ENCODE results near the gene LAMA1.

Gene LAMA1

DNA sequence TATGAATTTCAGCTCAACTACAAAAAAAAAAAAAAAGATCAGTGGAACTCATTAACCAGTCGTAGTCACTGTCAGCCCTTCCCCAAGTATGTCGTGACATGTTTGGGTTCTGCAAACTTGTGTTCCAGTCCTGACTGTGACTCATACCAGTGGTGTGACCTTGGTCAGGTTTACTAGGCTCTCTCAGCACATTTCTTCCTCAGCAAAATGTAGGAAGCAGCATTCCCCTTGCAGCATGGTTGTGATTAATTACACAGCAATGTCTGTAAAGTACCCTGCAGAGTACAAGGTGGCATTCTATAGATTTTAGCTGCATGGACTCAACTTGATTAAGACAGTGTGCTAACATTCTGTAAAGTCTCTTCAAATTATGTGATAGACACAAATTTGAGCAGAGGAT lies 156.9 kb downstream of the LAMA1 start:
- Histone ChIP-seq H3F3A (ENCODE audit: control insufficient read depth, insufficient read depth) (no peaks in the 10 kb centered on the region), H3K9me2 (replicated peaks; ENCODE audit: control insufficient read depth, low read length) (no peaks in the 10 kb centered on the region), H3K79me2 (ENCODE audit: control insufficient read depth, low read length) (no peaks in the 10 kb centered on the region), H3K9me3 (ENCODE audit: control insufficient read depth, insufficient read depth, low read length) (no peaks in the 10 kb centered on the region), H3K27me3 (ENCODE audit: control insufficient read depth, low read length) (no peaks in the 10 kb centered on the region), H3K27ac (ENCODE audit: low read depth, low read length) (no peak overlapping the region), H3K36me3 (ENCODE audit: control insufficient read depth, low read length) (no peaks in the 10 kb centered on the region), H3K4me3 (ENCODE audit: low read length) (no peak overlapping the region), H4K20me1 (ENCODE audit: control insufficient read depth, insufficient read depth, low read depth, low read length) (no peaks in the 10 kb centered on the region), H3K4me2 (ENCODE audit: low read length) (no peak overlapping the region), H3K4me1 (ENCODE audit: control insufficient read depth, low read length) (no peaks in the 10 kb centered on the region)
- TF ChIP-seq, protein P1, sequence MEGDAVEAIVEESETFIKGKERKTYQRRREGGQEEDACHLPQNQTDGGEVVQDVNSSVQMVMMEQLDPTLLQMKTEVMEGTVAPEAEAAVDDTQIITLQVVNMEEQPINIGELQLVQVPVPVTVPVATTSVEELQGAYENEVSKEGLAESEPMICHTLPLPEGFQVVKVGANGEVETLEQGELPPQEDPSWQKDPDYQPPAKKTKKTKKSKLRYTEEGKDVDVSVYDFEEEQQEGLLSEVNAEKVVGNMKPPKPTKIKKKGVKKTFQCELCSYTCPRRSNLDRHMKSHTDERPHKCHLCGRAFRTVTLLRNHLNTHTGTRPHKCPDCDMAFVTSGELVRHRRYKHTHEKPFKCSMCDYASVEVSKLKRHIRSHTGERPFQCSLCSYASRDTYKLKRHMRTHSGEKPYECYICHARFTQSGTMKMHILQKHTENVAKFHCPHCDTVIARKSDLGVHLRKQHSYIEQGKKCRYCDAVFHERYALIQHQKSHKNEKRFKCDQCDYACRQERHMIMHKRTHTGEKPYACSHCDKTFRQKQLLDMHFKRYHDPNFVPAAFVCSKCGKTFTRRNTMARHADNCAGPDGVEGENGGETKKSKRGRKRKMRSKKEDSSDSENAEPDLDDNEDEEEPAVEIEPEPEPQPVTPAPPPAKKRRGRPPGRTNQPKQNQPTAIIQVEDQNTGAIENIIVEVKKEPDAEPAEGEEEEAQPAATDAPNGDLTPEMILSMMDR (IDR thresholded peaks at IDR 0.05; ENCODE audit: low read depth, low read length, poor library complexity, severe bottlenecking): no peak
- no peak for TF ChIP-seq EZH2phosphoT487 (IDR thresholded peaks at IDR 0.05; ENCODE audit: borderline replicate concordance, low read length)

DNA sequence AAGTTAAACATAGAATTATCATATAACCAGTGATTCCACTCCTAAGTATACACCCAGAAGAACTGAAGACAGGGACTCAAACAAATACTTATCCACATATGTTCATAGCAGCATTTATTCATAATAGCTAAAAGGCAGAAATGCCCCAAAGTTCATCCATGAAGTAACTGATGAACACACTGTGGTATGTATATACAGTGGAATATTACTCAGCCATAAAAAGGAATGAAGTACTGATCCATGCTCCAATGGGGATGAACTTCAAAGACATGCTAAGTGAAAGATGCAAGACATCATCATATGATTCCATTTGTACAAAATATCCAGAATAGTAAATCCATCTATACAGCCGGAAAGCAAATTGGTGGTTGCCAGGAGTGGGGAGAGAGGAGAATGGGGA lies 157.5 kb downstream of the LAMA1 start:
- Histone ChIP-seq H3K9me2 (replicated peaks; ENCODE audit: control insufficient read depth, low read length) (no peaks in the 10 kb centered on the region), H3K27ac (ENCODE audit: low read depth, low read length) (no peak overlapping the region), H3K9me3 (ENCODE audit: control insufficient read depth, insufficient read depth, low read length) (no peaks in the 10 kb centered on the region), H3K4me3 (ENCODE audit: low read length) (no peak overlapping the region), H4K20me1 (ENCODE audit: control insufficient read depth, insufficient read depth, low read depth, low read length) (no peaks in the 10 kb centered on the region), H3K36me3 (ENCODE audit: control insufficient read depth, low read length) (no peaks in the 10 kb centered on the region), H3K4me2 (ENCODE audit: low read length) (no peak overlapping the region), H3K79me2 (ENCODE audit: control insufficient read depth, low read length) (no peaks in the 10 kb centered on the region), H3K4me1 (ENCODE audit: control insufficient read depth, low read length) (no peaks in the 10 kb centered on the region), H3K27me3 (ENCODE audit: control insufficient read depth, low read length) (no peaks in the 10 kb centered on the region), H3F3A (ENCODE audit: control insufficient read depth, insufficient read depth) (no peaks in the 10 kb centered on the region)
- TF ChIP-seq, protein P1 (IDR thresholded peaks at IDR 0.05; ENCODE audit: low read depth, low read length, poor library complexity, severe bottlenecking): no peak
- no peak for TF ChIP-seq EZH2phosphoT487 (IDR thresholded peaks at IDR 0.05; ENCODE audit: borderline replicate concordance, low read length)

DNA sequence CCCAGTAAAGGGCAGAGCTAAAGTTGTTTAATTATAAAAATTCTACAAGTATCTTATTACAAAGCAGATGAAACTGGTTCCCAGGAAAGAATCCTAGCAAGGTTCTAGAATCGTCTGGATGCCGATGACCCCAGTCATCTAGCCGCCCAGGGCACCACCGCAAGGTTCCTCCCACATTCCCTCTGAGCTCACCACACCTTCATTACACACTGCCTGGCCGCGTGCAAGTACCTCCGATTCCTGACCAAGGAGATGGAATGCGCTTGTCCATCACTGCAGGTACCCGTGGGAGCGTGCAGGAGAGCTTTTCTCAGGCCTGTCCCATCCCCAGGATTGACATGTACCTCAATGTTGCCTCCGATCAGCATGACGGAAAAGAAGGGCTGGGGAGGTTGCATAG lies 158.5 kb downstream of the LAMA1 start:
- Histone ChIP-seq H4K20me1 (ENCODE audit: control insufficient read depth, insufficient read depth, low read depth, low read length) (no peaks in the 10 kb centered on the region), H3K9me3 (ENCODE audit: control insufficient read depth, insufficient read depth, low read length) (no peaks in the 10 kb centered on the region), H3K27me3 (ENCODE audit: control insufficient read depth, low read length) (no peaks in the 10 kb centered on the region), H3K27ac (ENCODE audit: low read depth, low read length) (no peak overlapping the region), H3K36me3 (ENCODE audit: control insufficient read depth, low read length) (no peaks in the 10 kb centered on the region), H3K4me2 (ENCODE audit: low read length) (no peak overlapping the region), H3K4me3 (ENCODE audit: low read length) (no peak overlapping the region), H3K4me1 (ENCODE audit: control insufficient read depth, low read length) (no peaks in the 10 kb centered on the region), H3F3A (ENCODE audit: control insufficient read depth, insufficient read depth) (no peaks in the 10 kb centered on the region), H3K79me2 (ENCODE audit: control insufficient read depth, low read length) (no peaks in the 10 kb centered on the region), H3K9me2 (replicated peaks; ENCODE audit: control insufficient read depth, low read length) (no peaks in the 10 kb centered on the region)
- TF ChIP-seq EZH2phosphoT487 (IDR thresholded peaks at IDR 0.05; ENCODE audit: borderline replicate concordance, low read length): no peak
- TF ChIP-seq, protein P1 (IDR thresholded peaks at IDR 0.05; ENCODE audit: low read depth, low read length, poor library complexity, severe bottlenecking): no peak

DNA sequence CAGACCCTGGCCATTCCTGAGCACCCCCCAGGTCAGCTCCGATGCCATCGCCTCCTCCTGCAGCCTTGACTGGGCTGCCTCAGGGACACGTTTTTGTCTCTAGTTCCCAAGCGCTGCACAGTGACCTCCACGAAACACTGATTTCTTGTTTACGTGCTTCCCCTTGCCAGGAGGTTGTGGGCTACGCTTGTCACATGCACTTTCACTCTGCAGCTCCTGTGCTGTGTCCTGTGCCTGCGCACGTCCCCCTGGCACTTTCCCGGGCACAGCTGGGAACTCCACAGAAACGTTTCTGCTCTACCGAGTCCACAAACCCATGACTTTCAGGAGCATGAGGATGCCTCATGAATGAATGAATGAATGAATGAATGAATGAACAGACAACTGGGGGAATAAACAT lies 160.6 kb downstream of the LAMA1 start:
- Histone ChIP-seq H3K9me2 (replicated peaks; ENCODE audit: control insufficient read depth, low read length) (no peaks in the 10 kb centered on the region), H3K27ac (ENCODE audit: low read depth, low read length) (no peak overlapping the region), H3K4me2 (ENCODE audit: low read length) (no peak overlapping the region), H3K27me3 (ENCODE audit: control insufficient read depth, low read length) (no peaks in the 10 kb centered on the region), H3K4me1 (ENCODE audit: control insufficient read depth, low read length) (no peaks in the 10 kb centered on the region), H3K9me3 (ENCODE audit: control insufficient read depth, insufficient read depth, low read length) (no peaks in the 10 kb centered on the region; the same call in 1 of the 2 replicates), H3K4me3 (ENCODE audit: low read length) (no peak overlapping the region), H4K20me1 (ENCODE audit: control insufficient read depth, insufficient read depth, low read depth, low read length) (no peaks in the 10 kb centered on the region), H3F3A (ENCODE audit: control insufficient read depth, insufficient read depth) (no peaks in the 10 kb centered on the region), H3K36me3 (ENCODE audit: control insufficient read depth, low read length) (no peaks in the 10 kb centered on the region), H3K79me2 (ENCODE audit: control insufficient read depth, low read length) (no peaks in the 10 kb centered on the region)
- TF ChIP-seq, protein P1 (IDR thresholded peaks at IDR 0.05; ENCODE audit: low read depth, low read length, poor library complexity, severe bottlenecking): no peak
